ENCODE results near the gene EZH1.
A peak's percentile ranks its signal among the peaks of the same experiment; 100 is the strongest.

Gene EZH1

GRCh38 chr17:42677012-42677857, 67.6 kb downstream of the EZH1 start:
- H3K4me3 ChIP-seq (ENCODE audit: low read depth, low read length) = peak overlapping the region; percentile 84
- peak; percentile 100 for DNase-seq
- in situ Hi-C loops (cut with HindIII; ENCODE audit: low pct_ligation_motif_present, low sequenced_read_pairs) = no loop called here
- H3K27me3 ChIP-seq (replicated peaks) = no peaks in the 10 kb centered on the region
- no peak for TF ChIP-seq CTCF (IDR thresholded peaks at IDR 0.05; ENCODE audit: low read depth, low read length, missing control alignments)
- H3K36me3 ChIP-seq (replicated peaks) = peaks cover 7% of the 10 kb centered on the region
- peak overlapping the region; percentile 84 for H3K27ac ChIP-seq

GRCh38 chr17:42676424-42677011, 68.3 kb downstream of the EZH1 start, which contains the start of gene PLEKHH3:
Gene PLEKHH3 (minus strand): TSS chr17:42676994. CDS start chr17:42676563, 431 bp downstream.
- no peak for DNase-seq
- peaks cover 14% of the 10 kb centered on the region for H3K36me3 ChIP-seq (replicated peaks)
- peak within 1 kb of the TSS; percentile 84 for H3K4me3 ChIP-seq (ENCODE audit: low read depth, low read length)
- H3K27me3 ChIP-seq (replicated peaks) = no peaks in the 10 kb centered on the region
- TF ChIP-seq CTCF (IDR thresholded peaks at IDR 0.05; ENCODE audit: low read depth, low read length, missing control alignments) = peak; percentile 14
- in situ Hi-C loops (cut with HindIII; ENCODE audit: low pct_ligation_motif_present, low sequenced_read_pairs) = no loop called here
- H3K27ac ChIP-seq = peak within 1 kb of the TSS; percentile 84

GRCh38 chr17:42675965-42676423, 68.8 kb downstream of the EZH1 start:
- Histone ChIP-seq H3K4me3 (ENCODE audit: low read depth, low read length) (peak overlapping the region; percentile 84), H3K27me3 (replicated peaks) (no peaks in the 10 kb centered on the region), H3K36me3 (replicated peaks) (peaks cover 17% of the 10 kb centered on the region), H3K27ac (no peak overlapping the region)
- DNase-seq = no peak
- in situ Hi-C loops (cut with HindIII; ENCODE audit: low pct_ligation_motif_present, low sequenced_read_pairs) = no loop called here
- TF ChIP-seq CTCF (IDR thresholded peaks at IDR 0.05; ENCODE audit: low read depth, low read length, missing control alignments) = no peak

GRCh38 chr17:42675348-42675964, 69.4 kb downstream of the EZH1 start:
- Histone ChIP-seq H3K4me3 (ENCODE audit: low read depth, low read length) (peak overlapping the region; percentile 84), H3K36me3 (replicated peaks) (peaks cover 21% of the 10 kb centered on the region), H3K27me3 (replicated peaks) (no peaks in the 10 kb centered on the region), H3K27ac (no peak overlapping the region)
- in situ Hi-C loops (cut with HindIII; ENCODE audit: low pct_ligation_motif_present, low sequenced_read_pairs) = no loop called here
- no peak for TF ChIP-seq CTCF (IDR thresholded peaks at IDR 0.05; ENCODE audit: low read depth, low read length, missing control alignments)
- DNase-seq = no peak

- Histone ChIP-seq H3K27me3 (replicated peaks) (no peaks in the 10 kb centered on the region), H3K27ac (no peak overlapping the region), H3K4me3 (ENCODE audit: low read depth, low read length) (peak overlapping the region; percentile 84), H3K36me3 (replicated peaks) (peaks cover 24% of the 10 kb centered on the region)
- in situ Hi-C loops (cut with HindIII; ENCODE audit: low pct_ligation_motif_present, low sequenced_read_pairs) = no loop called here
- no peak for DNase-seq
- no peak for TF ChIP-seq CTCF (IDR thresholded peaks at IDR 0.05; ENCODE audit: low read depth, low read length, missing control alignments)
Observed at GRCh38 chr17:42674755-42675347, 70.0 kb downstream of the EZH1 start.

Data from brain microvascular endothelial cell (primary cell).